GM12892 (cell line): ENCODE data around the gene CDC42EP4.

ENCODE experiments used
- POLR2A ChIP-seq: IDR thresholded peaks from 2 replicates; pipeline ENCODE4 v1.6.1; 2011; ENCODE audit warnings: low read depth, low read length, control low read depth
- POLR2AphosphoS5 ChIP-seq: IDR thresholded peaks from 2 replicates; pipeline ENCODE4 v1.6.1; 2011; ENCODE audit warnings: low read depth, low read length, control low read depth
- TAF1 ChIP-seq: IDR thresholded peaks from 2 replicates; pipeline ENCODE4 v1.6.1; 2011; ENCODE audit warnings: low read depth, mild to moderate bottlenecking, control low read depth, low read length, borderline replicate concordance

GRCh38 chr17:73257516-73257915, 54.3 kb downstream of the CDC42EP4 start:
- TF ChIP-seq TAF1: no peak
- no peak for TF ChIP-seq POLR2AphosphoS5
- no peak for TF ChIP-seq POLR2A
